OCI-LY7 (cell line): ENCODE measurements around the gene ZNF557. TPM values are rescaled to one million over a fixed set of nuclear protein-coding genes. Genes with fewer than 3 reads are reported as not detected.
A peak's percentile ranks its signal among the peaks of the same experiment; 100 is the strongest.
"Not testable (repeated sequence)": the region's sequence is repeated elsewhere in the genome, so short reads cannot be mapped to it uniquely, and the experiment has no call there.

Experiments
- BruUV-seq: library from RNA; stranded (reverse); fragments of 400-500 nt; replicated peaks from 2 replicates; lab custom pipeline; 2021; lab: Mats Ljungman, UMichigan
- CTCF ChIA-PET: fragments of 300-600 bp; sonication (Branson Sonifier 250); formaldehyde crosslinking; loops from one replicate; lab custom pipeline; 2022; ENCODE audit warnings: antibody characterized with exemption; ENCODE audit not compliant: unreplicated experiment; lab: Charles Lee
- POLR2A ChIA-PET: fragments of 300-600 bp; sonication (Branson Sonifier 250); formaldehyde crosslinking; loops from one replicate; lab custom pipeline; 2022; ENCODE audit warnings: antibody characterized with exemption; lab: Charles Lee
- DNase-seq: peaks from one replicate; pipeline ENCODE4 v3.0.0-alpha.2; 2015; ENCODE audit warnings: low spot score
- H2AFZ ChIP-seq: fragments of 200-600 bp; sonication (generic), shearing (Covaris generic); 2 replicates; pipeline ENCODE4 v1.6.1; 2014; ENCODE audit warnings: mild to moderate bottlenecking, antibody characterized with exemption, low read length, moderate library complexity
- H3K27ac ChIP-seq: fragments of 200-600 bp; sonication (generic); 2 replicates; pipeline ENCODE4 v1.5.1; 2014; ENCODE audit warnings: mixed run types, low read depth, mild to moderate bottlenecking, moderate library complexity, low read length, inconsistent platforms; ENCODE audit not compliant: poor library complexity, severe bottlenecking
- H3K36me3 ChIP-seq: fragments of 200-600 bp; sonication (generic); 2 replicates; pipeline ENCODE4 v1.6.1; 2014; ENCODE audit warnings: mild to moderate bottlenecking, antibody characterized with exemption, low read length, moderate library complexity, mixed read lengths; ENCODE audit not compliant: insufficient read depth
- H3K4me1 ChIP-seq: fragments of 200-600 bp; sonication (generic); 2 replicates; pipeline ENCODE4 v1.5.1; 2014; ENCODE audit warnings: mild to moderate bottlenecking, low read length; ENCODE audit not compliant: insufficient read depth, poor library complexity, severe bottlenecking
- H3K4me2 ChIP-seq: fragments of 200-600 bp; sonication (generic); 2 replicates; pipeline ENCODE4 v1.6.1; 2014; ENCODE audit warnings: mild to moderate bottlenecking, low read length
- H3K4me3 ChIP-seq: fragments of 200-600 bp; sonication (generic); 2 replicates; pipeline ENCODE4 v1.5.1; 2014; ENCODE audit warnings: mild to moderate bottlenecking, low read depth, low read length; ENCODE audit not compliant: poor library complexity, severe bottlenecking
- H3K79me2 ChIP-seq: fragments of 200-600 bp; sonication (generic); 2 replicates; pipeline ENCODE4 v1.6.1; 2016; ENCODE audit warnings: low read depth, mild to moderate bottlenecking, low read length, moderate library complexity, mixed read lengths; ENCODE audit not compliant: insufficient read depth
- H3K9me2 ChIP-seq: fragments of 200-600 bp; sonication (generic); 2 replicates; pipeline ENCODE4 v1.6.1; 2016; ENCODE audit warnings: mild to moderate bottlenecking, low read length, mixed read lengths; ENCODE audit not compliant: insufficient read depth
- H3K9me3 ChIP-seq: fragments of 200-600 bp; sonication (generic); 2 replicates; pipeline ENCODE4 v1.6.1; 2014; ENCODE audit warnings: mild to moderate bottlenecking, mixed run types, low read length, mixed read lengths
- H4K20me1 ChIP-seq: fragments of 200-600 bp; sonication (generic); 2 replicates; pipeline ENCODE4 v1.6.1; 2014; ENCODE audit warnings: mild to moderate bottlenecking, antibody characterized with exemption, low read length, moderate library complexity, mixed read lengths; ENCODE audit not compliant: insufficient read depth
- EZH2phosphoT487 ChIP-seq: fragments of 200-600 bp; sonication (generic); IDR thresholded peaks from 2 replicates; pipeline ENCODE4 v1.6.1; 2018; ENCODE audit warnings: low read depth, borderline replicate concordance, mild to moderate bottlenecking, mixed run types, antibody characterized with exemption, low read length, moderate library complexity, mixed read lengths
- intact Hi-C: fragments of 100-400 bp; cut with micrococcal nuclease; formaldehyde crosslinking; loops from one replicate; pipeline ENCODE4 v1.10.0; 2022; ENCODE audit not compliant: unreplicated experiment
- total RNA-seq, 2 experiments: library from RNA; depleted of rRNA in 1 of 2; stranded (reverse); fragments of >200 nt in 1 of 2; shearing (Covaris generic) in 1 of 2; gene quantifications; 2 replicates each; pipeline ENCODE4 v1.2.3, GENCODE V29; 2014 to 2022
- TF ChIP-seq, protein P1 (sequence below): fragments of 200-600 bp; sonication (generic); conservative IDR thresholded peaks from 2 replicates; pipeline ENCODE4 v1.5.1; 2014; ENCODE audit warnings: mild to moderate bottlenecking, antibody characterized with exemption, low read length, moderate library complexity, mixed read lengths

Gene ZNF557
- total RNA-seq, 2 experiments from 2014 or later: 12.0 to 16.1 TPM

- CTCF ChIA-PET: no interaction called here
- no peak overlapping the region for H3K4me2 ChIP-seq
- no peak overlapping the region for H2AFZ ChIP-seq
- BruUV-seq: no TSS peak
- peaks cover 6% of the 10 kb centered on the region for H3K4me1 ChIP-seq
- TF ChIP-seq, protein P1, sequence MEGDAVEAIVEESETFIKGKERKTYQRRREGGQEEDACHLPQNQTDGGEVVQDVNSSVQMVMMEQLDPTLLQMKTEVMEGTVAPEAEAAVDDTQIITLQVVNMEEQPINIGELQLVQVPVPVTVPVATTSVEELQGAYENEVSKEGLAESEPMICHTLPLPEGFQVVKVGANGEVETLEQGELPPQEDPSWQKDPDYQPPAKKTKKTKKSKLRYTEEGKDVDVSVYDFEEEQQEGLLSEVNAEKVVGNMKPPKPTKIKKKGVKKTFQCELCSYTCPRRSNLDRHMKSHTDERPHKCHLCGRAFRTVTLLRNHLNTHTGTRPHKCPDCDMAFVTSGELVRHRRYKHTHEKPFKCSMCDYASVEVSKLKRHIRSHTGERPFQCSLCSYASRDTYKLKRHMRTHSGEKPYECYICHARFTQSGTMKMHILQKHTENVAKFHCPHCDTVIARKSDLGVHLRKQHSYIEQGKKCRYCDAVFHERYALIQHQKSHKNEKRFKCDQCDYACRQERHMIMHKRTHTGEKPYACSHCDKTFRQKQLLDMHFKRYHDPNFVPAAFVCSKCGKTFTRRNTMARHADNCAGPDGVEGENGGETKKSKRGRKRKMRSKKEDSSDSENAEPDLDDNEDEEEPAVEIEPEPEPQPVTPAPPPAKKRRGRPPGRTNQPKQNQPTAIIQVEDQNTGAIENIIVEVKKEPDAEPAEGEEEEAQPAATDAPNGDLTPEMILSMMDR: no peak
- TF ChIP-seq EZH2phosphoT487: no peak
- no peaks in the 10 kb centered on the region for H3K79me2 ChIP-seq
- no peaks in the 10 kb centered on the region for H3K9me2 ChIP-seq
- H3K4me3 ChIP-seq: no peak overlapping the region
- no peak for DNase-seq
- intact Hi-C loops: no loop called here
- no peaks in the 10 kb centered on the region for H3K9me3 ChIP-seq
- POLR2A ChIA-PET: interaction anchor here (1.1 kb wide), 1 partner anchor 262 kb away, joined by 4 read pairs; no protein-coding TSS in a partner anchor
- H3K27ac ChIP-seq: no peak overlapping the region
- H4K20me1 ChIP-seq: no peaks in the 10 kb centered on the region
- H3K36me3 ChIP-seq: no peaks in the 10 kb centered on the region
Observed at GRCh38 chr19:7063764-7064418, 5.6 kb upstream of the ZNF557 start.

- H3K4me2 ChIP-seq, DNase-seq, H3K27ac ChIP-seq, H3K4me3 ChIP-seq, BruUV-seq, intact Hi-C loops, CTCF ChIA-PET, H2AFZ ChIP-seq, H3K9me3 ChIP-seq, H3K9me2 ChIP-seq, H4K20me1 ChIP-seq: not testable (repeated sequence)
- peaks cover 19% of the 10 kb centered on the region for H3K79me2 ChIP-seq
- POLR2A ChIA-PET: interaction anchor here (0.6 to 1.2 kb wide), 2 partner anchors 32 to 138 kb away, joined by 3 to 4 read pairs; no protein-coding TSS in a partner anchor
- peaks cover 12% of the 10 kb centered on the region for H3K36me3 ChIP-seq
- TF ChIP-seq, protein P1: peak; percentile 34; the same call in 1 of the 2 replicates
- peaks cover 16% of the 10 kb centered on the region for H3K4me1 ChIP-seq
Observed at GRCh38 chr19:7067122-7067521, 2.4 kb upstream of the ZNF557 start.

DNA sequence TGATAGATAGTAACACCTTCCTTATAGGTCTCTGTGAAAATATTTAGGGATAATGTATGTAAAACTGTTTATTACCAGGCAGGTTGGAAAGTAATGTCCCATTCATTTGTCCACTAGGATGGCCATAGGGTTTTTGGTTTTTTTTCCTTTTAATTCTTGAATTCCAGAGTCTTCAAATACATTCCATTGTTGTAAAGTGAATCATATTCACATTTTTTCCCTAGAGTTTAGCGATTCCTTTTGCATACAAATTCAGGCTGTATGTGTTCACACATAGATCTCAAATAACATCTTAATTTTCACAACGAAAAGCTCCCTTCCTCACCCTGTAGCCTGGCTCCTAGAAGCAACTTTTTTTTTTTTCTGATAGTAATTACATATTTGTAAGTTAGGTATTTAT lies 1.8 kb upstream of the ZNF557 start:
- Histone ChIP-seq H3K27ac (no peak overlapping the region), H2AFZ (peak overlapping the region; percentile 77; the same call in 1 of the 2 replicates), H4K20me1 (no peaks in the 10 kb centered on the region), H3K36me3 (peaks cover 17% of the 10 kb centered on the region), H3K4me3 (no peak overlapping the region), H3K9me3 (no peaks in the 10 kb centered on the region), H3K4me1 (peaks cover 16% of the 10 kb centered on the region), H3K9me2 (no peaks in the 10 kb centered on the region), H3K79me2 (peaks cover 19% of the 10 kb centered on the region), H3K4me2 (no peak overlapping the region)
- no peak for TF ChIP-seq EZH2phosphoT487
- TF ChIP-seq, protein P1: no peak
- ChIA-PET CTCF (no interaction called here), POLR2A (interaction anchor here (0.6 to 1.2 kb wide), 2 partner anchors 32 to 139 kb away, joined by 3 to 4 read pairs; no protein-coding TSS in a partner anchor)
- intact Hi-C loops: no loop called here
- DNase-seq: no peak
- BruUV-seq: no TSS peak
